Measurements from ENCODE around the gene S100A5.

GRCh38 chr1:153563991-153564390 is 23.3 kb upstream of the S100A5 start:
- TF ChIP-seq, protein P1, sequence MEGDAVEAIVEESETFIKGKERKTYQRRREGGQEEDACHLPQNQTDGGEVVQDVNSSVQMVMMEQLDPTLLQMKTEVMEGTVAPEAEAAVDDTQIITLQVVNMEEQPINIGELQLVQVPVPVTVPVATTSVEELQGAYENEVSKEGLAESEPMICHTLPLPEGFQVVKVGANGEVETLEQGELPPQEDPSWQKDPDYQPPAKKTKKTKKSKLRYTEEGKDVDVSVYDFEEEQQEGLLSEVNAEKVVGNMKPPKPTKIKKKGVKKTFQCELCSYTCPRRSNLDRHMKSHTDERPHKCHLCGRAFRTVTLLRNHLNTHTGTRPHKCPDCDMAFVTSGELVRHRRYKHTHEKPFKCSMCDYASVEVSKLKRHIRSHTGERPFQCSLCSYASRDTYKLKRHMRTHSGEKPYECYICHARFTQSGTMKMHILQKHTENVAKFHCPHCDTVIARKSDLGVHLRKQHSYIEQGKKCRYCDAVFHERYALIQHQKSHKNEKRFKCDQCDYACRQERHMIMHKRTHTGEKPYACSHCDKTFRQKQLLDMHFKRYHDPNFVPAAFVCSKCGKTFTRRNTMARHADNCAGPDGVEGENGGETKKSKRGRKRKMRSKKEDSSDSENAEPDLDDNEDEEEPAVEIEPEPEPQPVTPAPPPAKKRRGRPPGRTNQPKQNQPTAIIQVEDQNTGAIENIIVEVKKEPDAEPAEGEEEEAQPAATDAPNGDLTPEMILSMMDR (IDR thresholded peaks at IDR 0.05; ENCODE audit: low read depth, low read length) = no peak
- TF ChIP-seq POLR2A (IDR thresholded peaks at IDR 0.05; ENCODE audit: extremely low read depth, insufficient read length) = no peak

All from NB4 (cell line).